ENCODE results near the gene RHBDL3.

Gene RHBDL3

GRCh38 chr17:32266389-32267301, 1.0 kb downstream of the RHBDL3 start:
- DNase-seq: no peak

DNA sequence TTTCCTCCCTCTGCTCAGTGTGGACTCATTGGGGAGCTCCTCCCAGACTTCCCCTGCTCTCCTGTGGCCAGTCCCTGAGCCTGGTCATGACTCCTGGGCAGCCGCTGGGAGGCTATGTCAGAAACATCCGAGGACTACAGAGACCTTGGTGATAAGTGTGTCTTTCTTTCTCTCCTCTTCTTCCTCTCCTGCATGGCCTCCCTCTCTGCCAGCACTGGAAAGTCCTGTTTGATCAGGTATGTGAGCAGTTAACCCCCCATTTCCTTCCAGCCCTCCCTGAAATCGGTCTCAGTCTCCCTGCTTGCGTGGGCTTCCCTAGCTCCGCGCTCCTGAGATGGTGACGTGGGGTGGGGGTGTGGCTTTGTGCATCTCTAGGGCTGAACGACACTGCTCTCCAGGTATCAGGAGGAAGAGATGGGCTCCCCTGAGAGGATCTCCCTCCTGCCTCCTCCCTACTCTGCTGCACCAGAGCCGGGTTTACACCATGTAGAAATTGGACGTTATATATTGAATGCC, 2.1 kb downstream of the RHBDL3 start:
- DNase-seq: no peak

DNA sequence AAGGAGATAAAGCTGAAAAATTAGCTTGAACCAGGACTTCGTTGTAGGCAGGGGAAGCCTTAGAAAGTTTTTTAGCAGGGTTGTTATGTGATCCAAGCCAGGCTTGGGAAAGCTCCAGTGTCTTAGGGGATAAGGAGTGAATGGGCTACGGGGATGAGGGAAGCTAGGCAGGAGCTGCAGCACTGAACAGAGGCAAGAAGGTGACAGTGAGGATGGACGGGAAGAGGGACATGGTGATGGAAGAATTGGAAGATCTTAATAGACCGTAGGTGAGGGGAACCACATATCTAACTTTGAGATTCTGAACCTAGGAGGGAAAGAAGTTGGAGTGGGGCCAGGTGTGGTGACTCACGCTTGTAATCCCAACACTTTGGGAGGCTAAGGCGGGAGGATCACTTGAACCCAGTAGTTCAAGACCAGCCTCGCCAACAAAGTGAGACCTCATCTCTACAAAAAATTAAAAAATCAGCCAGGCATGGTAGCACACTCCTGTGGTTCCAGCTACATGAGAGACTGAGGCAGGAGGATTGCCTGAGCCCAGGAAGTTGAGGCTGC, 3.2 kb downstream of the RHBDL3 start:
- no peak for DNase-seq

GRCh38 chr17:32269377-32269776, 3.7 kb downstream of the RHBDL3 start:
- DNase-seq: no peak

GRCh38 chr17:32271844-32272243, 6.2 kb downstream of the RHBDL3 start:
- no peak for DNase-seq

- no peak for DNase-seq
Measured at GRCh38 chr17:32274101-32274500, 8.5 kb downstream of the RHBDL3 start.

DNA sequence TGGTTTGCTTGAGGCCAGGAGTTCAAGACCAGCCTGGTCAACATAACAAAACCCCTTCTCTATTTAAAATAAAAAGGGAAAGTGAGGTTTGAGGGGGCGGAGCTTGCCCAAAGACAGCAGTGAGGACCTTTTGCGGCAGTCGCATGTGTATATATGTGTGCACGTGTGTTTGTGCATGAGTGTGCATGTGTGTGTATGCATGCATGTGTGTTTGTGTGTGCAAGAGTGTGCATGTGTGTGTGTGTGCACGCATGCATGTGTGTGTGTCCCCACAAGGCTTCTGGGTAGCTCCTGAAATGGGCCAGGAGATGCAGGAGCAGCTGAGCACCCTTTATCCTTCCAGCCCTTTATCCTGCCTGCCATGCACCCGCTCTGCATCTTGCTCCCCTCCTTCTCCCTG, 9.0 kb downstream of the RHBDL3 start:
- no peak for DNase-seq

DNA sequence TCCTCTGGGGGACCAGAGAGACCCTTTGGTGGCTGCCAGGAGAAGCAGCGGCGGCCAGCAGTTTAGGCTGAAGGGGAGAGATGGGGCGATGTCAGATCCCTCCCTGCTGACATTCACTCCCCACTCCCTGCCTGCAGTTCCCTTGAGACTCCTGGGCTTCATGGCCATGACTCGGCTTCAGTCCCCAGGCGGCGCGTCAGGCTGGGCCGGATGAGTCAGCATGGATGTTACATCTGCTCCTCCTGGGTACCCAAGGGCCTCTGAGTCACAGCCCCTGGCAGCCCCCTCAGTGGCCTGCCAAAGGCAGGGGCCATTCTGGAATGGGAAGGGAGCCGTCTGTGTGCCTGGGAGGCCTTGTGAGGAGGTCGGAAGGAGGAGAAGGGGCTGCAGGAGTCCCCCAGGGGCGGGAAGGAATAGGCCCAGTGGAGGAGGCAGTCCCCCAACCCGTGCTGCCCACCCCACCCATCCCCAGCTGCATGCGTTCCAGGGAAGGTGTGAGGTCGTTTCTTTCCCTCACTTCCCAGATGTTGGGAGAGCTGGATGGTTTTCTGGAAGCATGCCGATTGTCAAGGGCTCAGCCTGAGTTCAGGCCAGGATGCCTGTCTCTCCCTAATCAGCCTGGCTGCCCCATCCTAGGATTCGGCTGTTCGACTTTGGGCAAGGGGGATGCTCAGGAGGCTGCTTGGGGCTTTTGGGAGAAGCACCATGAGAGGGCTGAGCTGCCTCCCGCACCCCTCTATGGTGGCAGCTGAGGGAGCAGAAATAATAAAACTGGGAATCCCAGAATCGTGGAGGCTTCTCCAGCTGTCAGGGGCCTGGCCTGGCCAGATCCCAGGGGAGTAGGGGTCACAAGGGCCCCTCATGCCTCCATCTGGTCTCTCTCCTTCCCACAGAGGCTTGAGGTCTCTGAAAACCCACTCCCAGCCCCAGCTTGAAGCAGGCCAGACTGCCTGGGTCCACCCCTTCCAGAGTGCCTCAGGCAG, 9.7 kb downstream of the RHBDL3 start:
- DNase-seq: no peak

GRCh38 chr17:32276171-32276601, 10.6 kb downstream of the RHBDL3 start:
- DNase-seq: no peak

GRCh38 chr17:32277284-32277683, 11.7 kb downstream of the RHBDL3 start:
- DNase-seq: peak; percentile 63

DNA sequence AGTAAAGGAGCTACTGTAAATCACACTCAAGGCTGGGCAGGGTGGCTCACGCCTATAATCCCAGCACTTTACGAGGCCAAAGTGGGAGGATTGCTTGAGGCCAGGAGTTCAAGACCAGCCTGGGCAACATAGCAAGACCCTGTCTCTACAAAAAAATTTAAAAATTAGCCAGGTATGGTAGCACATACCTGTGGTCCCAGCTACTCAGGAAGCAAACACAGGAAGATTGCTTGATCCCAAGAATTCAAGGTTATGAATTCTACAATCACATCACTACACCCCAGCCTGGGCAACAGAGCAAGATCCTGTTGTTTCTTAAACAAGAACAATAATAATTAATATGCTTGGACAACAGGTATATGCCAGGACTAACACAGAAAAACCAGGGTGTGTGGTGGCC, 13.2 kb downstream of the RHBDL3 start:
- no peak for DNase-seq

DNA sequence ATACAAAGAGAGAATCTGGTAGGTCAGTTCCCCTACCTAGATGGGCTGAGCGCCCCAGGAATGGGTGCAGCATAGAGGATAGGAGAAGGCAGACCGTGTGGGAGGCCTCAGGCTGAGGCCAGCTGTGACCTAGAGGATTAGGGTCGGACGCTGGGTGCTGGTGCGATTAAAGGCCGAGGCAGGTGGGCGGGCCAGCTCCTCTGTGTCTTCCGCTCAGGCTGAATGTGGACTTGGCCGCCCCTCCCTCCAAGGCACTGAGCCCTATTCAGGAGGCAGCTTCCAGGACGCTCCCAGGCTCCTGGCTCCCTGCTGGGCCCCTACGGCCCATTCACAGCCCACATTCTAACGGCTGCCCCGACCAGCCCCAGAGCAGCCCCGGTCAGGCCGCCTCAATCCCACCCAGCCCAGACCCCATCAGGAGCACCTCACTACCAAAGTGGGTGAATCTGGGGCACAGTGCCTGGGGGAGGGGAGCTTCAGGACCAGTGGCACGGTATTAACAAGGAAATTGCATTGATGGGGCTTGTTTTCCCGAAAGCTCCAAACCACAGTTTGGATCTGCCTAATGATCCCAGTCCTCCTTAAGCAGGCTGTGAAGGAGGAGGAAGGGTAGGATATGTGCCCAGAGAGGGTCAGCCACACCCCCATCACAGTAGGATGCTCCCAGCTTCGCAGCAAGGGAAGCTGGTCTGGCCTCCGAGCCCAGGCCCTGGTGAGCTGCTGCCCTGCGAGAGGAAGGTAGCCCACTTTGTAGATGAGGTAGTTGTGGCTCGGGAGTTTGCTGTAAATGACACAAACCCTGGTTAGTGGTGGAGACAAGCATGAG, 14.5 kb downstream of the RHBDL3 start:
- no peak for DNase-seq

- no peak for DNase-seq
Measured at GRCh38 chr17:32281011-32281451, 15.4 kb downstream of the RHBDL3 start.

- no peak for DNase-seq
Measured at GRCh38 chr17:32283745-32284201, 18.1 kb downstream of the RHBDL3 start.

DNA sequence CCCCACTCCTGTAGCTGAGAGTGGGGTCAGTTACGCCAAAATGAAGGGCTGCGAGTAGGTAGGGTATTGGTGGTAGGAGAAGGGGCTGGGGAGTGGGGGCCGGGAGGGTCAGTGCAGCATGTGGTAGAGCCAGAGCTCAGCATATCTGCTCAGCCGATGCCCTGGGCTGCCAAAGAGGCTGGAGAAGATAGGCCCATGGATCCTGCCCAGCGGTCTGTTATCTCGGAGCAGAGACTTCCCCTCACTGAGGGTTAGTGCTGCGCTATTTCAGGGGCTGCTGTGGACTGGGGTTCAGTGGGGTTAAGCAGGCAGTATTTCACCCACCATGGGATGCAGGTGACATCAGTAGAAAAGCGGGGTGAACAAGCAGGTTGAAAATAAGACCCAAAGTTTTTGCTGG, 19.7 kb downstream of the RHBDL3 start:
- DNase-seq: no peak

GRCh38 chr17:32285746-32286517, 20.3 kb downstream of the RHBDL3 start:
- no peak for DNase-seq

DNA sequence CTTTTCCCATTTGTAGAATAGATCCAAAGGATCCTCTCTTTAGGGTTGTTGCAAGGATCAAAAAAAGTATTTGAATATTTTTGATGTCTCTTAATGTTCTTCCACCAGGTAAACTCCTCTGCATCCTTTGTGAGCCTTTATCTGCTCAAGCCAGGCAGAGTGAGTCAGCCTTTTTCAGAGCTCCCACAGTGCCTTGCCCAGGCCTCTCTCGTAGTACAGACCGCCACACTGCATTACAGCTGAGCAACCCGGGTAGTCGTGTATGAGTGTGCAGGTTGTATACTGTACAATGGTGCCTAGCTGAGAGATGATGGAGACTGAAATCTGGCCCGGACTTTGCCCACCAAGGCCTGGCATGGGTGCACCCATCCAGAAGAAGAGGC, 20.9 kb downstream of the RHBDL3 start:
- no peak for DNase-seq

DNA sequence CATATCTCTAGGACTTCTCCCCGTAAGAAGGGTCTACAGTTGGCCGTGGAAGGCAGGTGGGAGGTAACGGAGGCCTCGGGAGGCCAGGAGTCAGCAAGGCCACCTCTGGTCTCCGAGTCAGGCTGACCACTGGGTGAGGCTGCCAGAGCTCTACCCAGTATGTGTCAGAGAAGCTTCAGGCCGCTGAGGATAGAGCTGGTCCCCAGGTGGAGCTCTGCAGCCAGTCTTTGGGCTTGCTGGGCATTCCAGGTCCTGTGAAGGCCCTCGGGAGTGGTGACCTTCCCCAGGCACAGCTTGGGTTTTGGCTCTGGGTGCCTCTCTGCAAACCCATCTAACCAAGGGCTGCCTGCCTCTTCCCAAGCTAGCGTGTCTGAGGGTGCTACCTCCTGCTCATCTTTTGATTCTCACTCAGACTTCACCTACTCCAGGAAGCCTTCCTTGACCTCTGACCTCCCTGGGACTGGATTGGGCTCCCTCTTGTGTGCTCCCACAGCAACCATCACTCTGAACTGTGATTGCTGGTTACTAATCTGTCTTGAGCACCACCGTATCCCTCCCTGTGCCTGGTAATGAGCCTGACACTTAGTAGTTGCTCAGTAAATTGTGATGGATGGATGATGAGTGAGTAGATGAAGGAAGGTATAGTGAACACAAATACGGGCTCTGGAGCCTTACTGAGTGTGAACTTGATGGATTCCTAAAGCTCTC, 22.3 kb downstream of the RHBDL3 start:
- no peak for DNase-seq

DNA sequence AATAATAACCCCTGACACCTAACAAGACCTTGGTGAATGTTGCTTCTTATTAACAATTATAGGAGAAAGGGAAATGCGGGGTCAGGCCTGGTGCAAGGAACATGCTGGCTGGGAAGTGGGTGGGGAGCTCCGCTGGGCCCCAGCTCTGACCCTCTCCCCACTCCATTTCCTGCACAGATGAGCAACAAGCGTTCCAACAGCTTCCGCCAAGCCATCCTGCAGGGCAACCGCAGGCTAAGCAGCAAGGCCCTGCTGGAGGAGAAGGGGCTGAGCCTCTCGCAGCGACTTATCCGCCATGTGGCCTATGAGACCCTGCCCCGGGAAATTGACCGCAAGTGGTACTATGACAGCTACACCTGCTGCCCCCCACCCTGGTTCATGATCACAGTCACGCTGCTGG, 23.0 kb downstream of the RHBDL3 start:
- DNase-seq: no peak

- no peak for DNase-seq
Measured at GRCh38 chr17:32289471-32290070, 23.9 kb downstream of the RHBDL3 start.

All from femur (tissue), 1 donor.